Body of pancreas (tissue), 4 donors: ENCODE results near the gene SVIL.

Experiments
- CTCF ChIP-seq, 7 experiments: fragments of 450-650 bp in 4 of 7; fragments of 200-600 bp in 3 of 7; sonication (generic) in 3 of 7; IDR thresholded peaks; one replicate each; pipeline ENCODE4 v1.5.1; 2016 to 2019; ENCODE audit warnings: antibody characterized with exemption in 7 of 7
- POLR2A ChIP-seq, 3 donors: fragments of 450-650 bp; IDR thresholded peaks; one replicate each; pipeline ENCODE4 v1.6.1; 2016; ENCODE audit warnings: antibody characterized with exemption in 3 of 3, mild to moderate bottlenecking in 2 of 3

- TF ChIP-seq CTCF (IDR thresholded peaks at IDR 0.05) (no peak), POLR2A (IDR thresholded peaks at IDR 0.05) (no peak)
Measured at GRCh38 chr10:29671228-29671780, 36.5 kb upstream of the SVIL start.
